Measurements from ENCODE around the gene NOTCH4.

NOTCH4 gene

DNA sequence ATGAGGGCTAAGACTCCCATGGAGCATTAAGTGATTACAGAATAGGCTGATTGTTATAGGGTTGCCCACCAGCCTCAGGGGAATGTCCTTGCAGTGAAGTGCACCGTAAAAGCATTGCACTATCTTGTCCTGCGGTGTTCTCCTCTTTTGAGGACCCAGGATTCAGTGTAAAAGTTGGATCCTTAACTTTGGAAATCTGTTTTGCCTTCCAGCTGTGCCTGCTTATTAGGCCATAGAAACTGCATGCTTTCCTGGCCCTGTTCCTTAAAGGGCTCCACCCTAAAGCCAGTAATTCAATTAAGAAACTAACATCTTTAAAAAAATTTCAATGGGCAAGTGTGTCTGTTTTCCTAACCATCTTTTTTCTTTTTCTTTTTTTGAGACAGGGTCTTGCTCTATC lies 25.4 kb upstream of the NOTCH4 start:
- ATAC-seq = no peak
- TF ChIP-seq TOX (CRISPR knock-in tag; IDR thresholded peaks at IDR 0.05; ENCODE audit: borderline replicate concordance) (no peak), SNAI2 (CRISPR knock-in tag; IDR thresholded peaks at IDR 0.05) (no peak), ISL1 (CRISPR knock-in tag; IDR thresholded peaks at IDR 0.05) (no peak), ESRRG (CRISPR knock-in tag; IDR thresholded peaks at IDR 0.05) (no peak), ZFP30 (CRISPR knock-in tag; IDR thresholded peaks at IDR 0.05) (no peak), ARNTL (CRISPR knock-in tag; IDR thresholded peaks at IDR 0.05; ENCODE audit: borderline replicate concordance, low read depth) (no peak), GLIS3 (CRISPR knock-in tag; IDR thresholded peaks at IDR 0.05) (no peak), PPARA (CRISPR knock-in tag; IDR thresholded peaks at IDR 0.05; ENCODE audit: borderline replicate concordance) (no peak), ZC3H10 (CRISPR knock-in tag; IDR thresholded peaks at IDR 0.05) (no peak), ZNF70 (CRISPR knock-in tag; IDR thresholded peaks at IDR 0.05) (no peak), CSDC2 (CRISPR knock-in tag; IDR thresholded peaks at IDR 0.05) (no peak), RARB (CRISPR knock-in tag; IDR thresholded peaks at IDR 0.05) (no peak)
- TF ChIP-seq, protein P1, sequence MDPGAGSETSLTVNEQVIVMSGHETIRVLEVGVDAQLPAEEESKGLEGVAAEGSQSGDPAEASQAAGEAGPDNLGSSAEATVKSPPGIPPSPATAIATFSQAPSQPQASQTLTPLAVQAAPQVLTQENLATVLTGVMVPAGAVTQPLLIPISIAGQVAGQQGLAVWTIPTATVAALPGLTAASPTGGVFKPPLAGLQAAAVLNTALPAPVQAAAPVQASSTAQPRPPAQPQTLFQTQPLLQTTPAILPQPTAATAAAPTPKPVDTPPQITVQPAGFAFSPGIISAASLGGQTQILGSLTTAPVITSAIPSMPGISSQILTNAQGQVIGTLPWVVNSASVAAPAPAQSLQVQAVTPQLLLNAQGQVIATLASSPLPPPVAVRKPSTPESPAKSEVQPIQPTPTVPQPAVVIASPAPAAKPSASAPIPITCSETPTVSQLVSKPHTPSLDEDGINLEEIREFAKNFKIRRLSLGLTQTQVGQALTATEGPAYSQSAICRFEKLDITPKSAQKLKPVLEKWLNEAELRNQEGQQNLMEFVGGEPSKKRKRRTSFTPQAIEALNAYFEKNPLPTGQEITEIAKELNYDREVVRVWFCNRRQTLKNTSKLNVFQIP (CRISPR knock-in tag; IDR thresholded peaks at IDR 0.05; ENCODE audit: borderline replicate concordance, low read depth) = no peak
- TF ChIP-seq, protein P2, sequence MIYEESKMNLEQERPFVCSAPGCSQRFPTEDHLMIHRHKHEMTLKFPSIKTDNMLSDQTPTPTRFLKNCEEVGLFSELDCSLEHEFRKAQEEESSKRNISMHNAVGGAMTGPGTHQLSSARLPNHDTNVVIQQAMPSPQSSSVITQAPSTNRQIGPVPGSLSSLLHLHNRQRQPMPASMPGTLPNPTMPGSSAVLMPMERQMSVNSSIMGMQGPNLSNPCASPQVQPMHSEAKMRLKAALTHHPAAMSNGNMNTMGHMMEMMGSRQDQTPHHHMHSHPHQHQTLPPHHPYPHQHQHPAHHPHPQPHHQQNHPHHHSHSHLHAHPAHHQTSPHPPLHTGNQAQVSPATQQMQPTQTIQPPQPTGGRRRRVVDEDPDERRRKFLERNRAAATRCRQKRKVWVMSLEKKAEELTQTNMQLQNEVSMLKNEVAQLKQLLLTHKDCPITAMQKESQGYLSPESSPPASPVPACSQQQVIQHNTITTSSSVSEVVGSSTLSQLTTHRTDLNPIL (CRISPR knock-in tag; IDR thresholded peaks at IDR 0.05; ENCODE audit: low read depth) = no peak

DNA sequence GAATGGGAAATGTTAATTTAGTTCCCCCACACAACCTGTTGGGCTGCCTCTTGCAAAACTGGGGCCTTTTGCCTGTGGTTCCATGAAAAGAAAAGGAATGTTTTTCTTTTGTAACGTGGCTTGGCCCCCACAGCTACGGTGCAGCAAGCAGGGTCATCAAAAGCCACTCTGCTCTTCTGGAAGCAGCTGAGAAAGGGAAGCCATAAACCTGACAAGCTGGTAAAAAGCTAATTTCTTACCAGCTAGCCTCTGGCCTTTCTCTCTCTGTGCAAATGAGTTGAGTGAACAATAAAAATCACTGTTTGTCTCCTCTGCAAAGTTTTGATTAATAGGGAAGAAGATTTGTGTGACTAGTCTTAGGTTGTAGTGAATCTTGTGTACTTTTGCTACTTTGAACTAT lies 23.5 kb upstream of the NOTCH4 start:
- TF ChIP-seq GLIS3 (CRISPR knock-in tag; IDR thresholded peaks at IDR 0.05) (no peak), ESRRG (CRISPR knock-in tag; IDR thresholded peaks at IDR 0.05) (no peak), OSR1 (CRISPR knock-in tag; IDR thresholded peaks at IDR 0.05) (no peak), ZNF565 (CRISPR knock-in tag; conservative IDR thresholded peaks at IDR 0.05; ENCODE audit: low read depth) (no peak), TCF4 (CRISPR knock-in tag; IDR thresholded peaks at IDR 0.05; ENCODE audit: borderline replicate concordance) (no peak), RARB (CRISPR knock-in tag; IDR thresholded peaks at IDR 0.05) (no peak), ZFP3 (CRISPR knock-in tag; IDR thresholded peaks at IDR 0.05) (no peak), ZC3H10 (CRISPR knock-in tag; IDR thresholded peaks at IDR 0.05) (no peak), ZNF70 (CRISPR knock-in tag; IDR thresholded peaks at IDR 0.05) (no peak), SNAI2 (CRISPR knock-in tag; IDR thresholded peaks at IDR 0.05) (no peak), ZFP30 (CRISPR knock-in tag; IDR thresholded peaks at IDR 0.05) (no peak), ISL1 (CRISPR knock-in tag; IDR thresholded peaks at IDR 0.05) (no peak)
- TF ChIP-seq, protein P3, sequence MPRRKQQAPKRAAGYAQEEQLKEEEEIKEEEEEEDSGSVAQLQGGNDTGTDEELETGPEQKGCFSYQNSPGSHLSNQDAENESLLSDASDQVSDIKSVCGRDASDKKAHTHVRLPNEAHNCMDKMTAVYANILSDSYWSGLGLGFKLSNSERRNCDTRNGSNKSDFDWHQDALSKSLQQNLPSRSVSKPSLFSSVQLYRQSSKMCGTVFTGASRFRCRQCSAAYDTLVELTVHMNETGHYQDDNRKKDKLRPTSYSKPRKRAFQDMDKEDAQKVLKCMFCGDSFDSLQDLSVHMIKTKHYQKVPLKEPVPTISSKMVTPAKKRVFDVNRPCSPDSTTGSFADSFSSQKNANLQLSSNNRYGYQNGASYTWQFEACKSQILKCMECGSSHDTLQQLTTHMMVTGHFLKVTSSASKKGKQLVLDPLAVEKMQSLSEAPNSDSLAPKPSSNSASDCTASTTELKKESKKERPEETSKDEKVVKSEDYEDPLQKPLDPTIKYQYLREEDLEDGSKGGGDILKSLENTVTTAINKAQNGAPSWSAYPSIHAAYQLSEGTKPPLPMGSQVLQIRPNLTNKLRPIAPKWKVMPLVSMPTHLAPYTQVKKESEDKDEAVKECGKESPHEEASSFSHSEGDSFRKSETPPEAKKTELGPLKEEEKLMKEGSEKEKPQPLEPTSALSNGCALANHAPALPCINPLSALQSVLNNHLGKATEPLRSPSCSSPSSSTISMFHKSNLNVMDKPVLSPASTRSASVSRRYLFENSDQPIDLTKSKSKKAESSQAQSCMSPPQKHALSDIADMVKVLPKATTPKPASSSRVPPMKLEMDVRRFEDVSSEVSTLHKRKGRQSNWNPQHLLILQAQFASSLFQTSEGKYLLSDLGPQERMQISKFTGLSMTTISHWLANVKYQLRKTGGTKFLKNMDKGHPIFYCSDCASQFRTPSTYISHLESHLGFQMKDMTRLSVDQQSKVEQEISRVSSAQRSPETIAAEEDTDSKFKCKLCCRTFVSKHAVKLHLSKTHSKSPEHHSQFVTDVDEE (CRISPR knock-in tag; IDR thresholded peaks at IDR 0.05) = no peak
- TF ChIP-seq, protein P4, sequence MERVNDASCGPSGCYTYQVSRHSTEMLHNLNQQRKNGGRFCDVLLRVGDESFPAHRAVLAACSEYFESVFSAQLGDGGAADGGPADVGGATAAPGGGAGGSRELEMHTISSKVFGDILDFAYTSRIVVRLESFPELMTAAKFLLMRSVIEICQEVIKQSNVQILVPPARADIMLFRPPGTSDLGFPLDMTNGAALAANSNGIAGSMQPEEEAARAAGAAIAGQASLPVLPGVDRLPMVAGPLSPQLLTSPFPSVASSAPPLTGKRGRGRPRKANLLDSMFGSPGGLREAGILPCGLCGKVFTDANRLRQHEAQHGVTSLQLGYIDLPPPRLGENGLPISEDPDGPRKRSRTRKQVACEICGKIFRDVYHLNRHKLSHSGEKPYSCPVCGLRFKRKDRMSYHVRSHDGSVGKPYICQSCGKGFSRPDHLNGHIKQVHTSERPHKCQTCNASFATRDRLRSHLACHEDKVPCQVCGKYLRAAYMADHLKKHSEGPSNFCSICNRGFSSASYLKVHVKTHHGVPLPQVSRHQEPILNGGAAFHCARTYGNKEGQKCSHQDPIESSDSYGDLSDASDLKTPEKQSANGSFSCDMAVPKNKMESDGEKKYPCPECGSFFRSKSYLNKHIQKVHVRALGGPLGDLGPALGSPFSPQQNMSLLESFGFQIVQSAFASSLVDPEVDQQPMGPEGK (CRISPR knock-in tag; IDR thresholded peaks at IDR 0.05; ENCODE audit: borderline replicate concordance) = no peak
- ATAC-seq = no peak

DNA sequence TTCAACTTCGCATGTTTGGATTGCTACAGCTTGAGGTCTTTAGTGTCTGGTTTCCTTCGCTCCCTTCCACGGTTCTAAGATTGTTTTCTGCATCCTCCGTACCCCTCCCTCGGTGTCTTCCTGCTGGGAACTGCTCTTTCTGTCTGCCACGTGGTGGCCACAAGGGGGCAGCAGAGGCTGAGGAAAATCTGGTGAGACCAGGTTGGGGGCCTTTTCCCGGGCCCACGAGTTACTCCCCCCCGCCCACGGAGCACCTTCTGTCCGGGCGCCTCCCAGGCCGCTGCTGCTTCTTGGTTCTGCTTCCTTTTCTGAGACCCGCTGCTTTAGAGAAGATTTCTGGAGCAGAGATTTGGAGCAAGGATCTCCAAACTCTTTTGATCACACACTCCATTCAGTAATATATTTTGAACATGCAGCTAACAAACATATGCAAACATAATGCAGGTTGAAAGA lies 21.1 kb upstream of the NOTCH4 start:
- ATAC-seq = peak; percentile 93
- TF ChIP-seq, protein P4 (CRISPR knock-in tag; IDR thresholded peaks at IDR 0.05; ENCODE audit: borderline replicate concordance) = peak; percentile 38; the same call in 1 of the 2 replicates
- TF ChIP-seq ZNF70 (CRISPR knock-in tag; IDR thresholded peaks at IDR 0.05) = no peak

Data from SK-N-SH treated with all-trans-retinoic acid at 6 μM for 48 hours (cell line).